ENCODE measurements around the gene AUH.
"Not testable (repeated sequence)": the region's sequence is repeated elsewhere in the genome, so short reads cannot be mapped to it uniquely, and the experiment has no call there.

Gene AUH

GRCh38 chr9:91382298-91382697, 20.6 kb upstream of the AUH start:
- no peak for DNase-seq (ENCODE audit: extremely low spot score)
- POLR2A ChIA-PET: no interaction called here
- TF ChIP-seq ZNF384 (IDR thresholded peaks at IDR 0.05) (no peak), FOXA1 (IDR thresholded peaks at IDR 0.05) (no peak), L3MBTL2 (conservative IDR thresholded peaks at IDR 0.05) (no peak), CTBP1 (IDR thresholded peaks at IDR 0.05; ENCODE audit: borderline replicate concordance) (no peak), LEF1 (IDR thresholded peaks at IDR 0.05; ENCODE audit: borderline replicate concordance) (no peak), FOXK2 (IDR thresholded peaks at IDR 0.05) (no peak), ELF4 (IDR thresholded peaks at IDR 0.05) (no peak), NFRKB (IDR thresholded peaks at IDR 0.05) (no peak), BHLHE40 (IDR thresholded peaks at IDR 0.05; ENCODE audit: borderline replicate concordance) (no peak), SP1 (IDR thresholded peaks at IDR 0.05) (no peak), HDGF (IDR thresholded peaks at IDR 0.05; ENCODE audit: borderline replicate concordance) (no peak), ARNT (IDR thresholded peaks at IDR 0.05) (no peak), FOXM1 (IDR thresholded peaks at IDR 0.05; ENCODE audit: borderline replicate concordance) (no peak), SUZ12 (IDR thresholded peaks at IDR 0.05) (no peak), TARDBP (IDR thresholded peaks at IDR 0.05) (no peak)
- TF ChIP-seq, protein P1, sequence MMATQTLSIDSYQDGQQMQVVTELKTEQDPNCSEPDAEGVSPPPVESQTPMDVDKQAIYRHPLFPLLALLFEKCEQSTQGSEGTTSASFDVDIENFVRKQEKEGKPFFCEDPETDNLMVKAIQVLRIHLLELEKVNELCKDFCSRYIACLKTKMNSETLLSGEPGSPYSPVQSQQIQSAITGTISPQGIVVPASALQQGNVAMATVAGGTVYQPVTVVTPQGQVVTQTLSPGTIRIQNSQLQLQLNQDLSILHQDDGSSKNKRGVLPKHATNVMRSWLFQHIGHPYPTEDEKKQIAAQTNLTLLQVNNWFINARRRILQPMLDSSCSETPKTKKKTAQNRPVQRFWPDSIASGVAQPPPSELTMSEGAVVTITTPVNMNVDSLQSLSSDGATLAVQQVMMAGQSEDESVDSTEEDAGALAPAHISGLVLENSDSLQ (IDR thresholded peaks at IDR 0.05): no peak
- CTCF ChIA-PET: no interaction called here

DNA sequence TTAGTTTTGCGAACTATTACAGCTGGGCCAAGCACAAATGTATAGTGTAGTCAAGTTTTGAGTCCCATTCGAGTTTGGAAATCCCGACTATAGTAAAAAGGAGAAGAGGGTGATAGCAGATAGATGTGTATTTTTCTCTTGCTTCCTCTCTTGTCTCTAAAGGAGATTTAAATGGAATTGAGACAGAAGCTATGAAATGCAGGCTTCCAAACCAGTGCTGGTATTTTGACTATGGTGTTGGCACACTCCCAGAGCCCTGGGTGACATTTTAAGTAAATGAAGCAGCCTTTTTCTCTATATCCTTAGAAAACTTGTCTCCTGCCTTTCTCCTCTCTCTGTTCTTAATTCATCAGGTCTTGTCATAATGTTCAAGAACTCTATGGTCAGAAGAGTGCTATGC, 17.7 kb upstream of the AUH start:
- CTCF ChIA-PET: no interaction called here
- POLR2A ChIA-PET: no interaction called here
- no peak for DNase-seq (ENCODE audit: extremely low spot score)

GRCh38 chr9:91378695-91379127, 17.0 kb upstream of the AUH start:
- CTCF ChIA-PET: no interaction called here
- POLR2A ChIA-PET: no interaction called here
- TF ChIP-seq SP1 (IDR thresholded peaks at IDR 0.05): no peak
- no peak for TF ChIP-seq HDGF (IDR thresholded peaks at IDR 0.05; ENCODE audit: borderline replicate concordance)
- TF ChIP-seq SUZ12 (IDR thresholded peaks at IDR 0.05): no peak
- TF ChIP-seq, protein P1 (IDR thresholded peaks at IDR 0.05): no peak
- TF ChIP-seq CTBP1 (IDR thresholded peaks at IDR 0.05; ENCODE audit: borderline replicate concordance): no peak
- TF ChIP-seq ARNT (IDR thresholded peaks at IDR 0.05): no peak
- TF ChIP-seq ELF4 (IDR thresholded peaks at IDR 0.05): no peak
- TF ChIP-seq FOXK2 (IDR thresholded peaks at IDR 0.05): no peak
- TF ChIP-seq TARDBP (IDR thresholded peaks at IDR 0.05): no peak
- TF ChIP-seq NFRKB (IDR thresholded peaks at IDR 0.05): no peak
- no peak for TF ChIP-seq FOXA1 (IDR thresholded peaks at IDR 0.05)
- no peak for TF ChIP-seq LEF1 (IDR thresholded peaks at IDR 0.05; ENCODE audit: borderline replicate concordance)
- TF ChIP-seq FOXM1 (IDR thresholded peaks at IDR 0.05; ENCODE audit: borderline replicate concordance): no peak
- TF ChIP-seq ZNF384 (IDR thresholded peaks at IDR 0.05): no peak
- no peak for TF ChIP-seq BHLHE40 (IDR thresholded peaks at IDR 0.05; ENCODE audit: borderline replicate concordance)
- no peak for DNase-seq (ENCODE audit: extremely low spot score)

More for the DNA sequence above, 17.7 kb upstream of the AUH start:
- TF ChIP-seq ARNT (IDR thresholded peaks at IDR 0.05) (no peak), NFRKB (IDR thresholded peaks at IDR 0.05) (no peak), LEF1 (IDR thresholded peaks at IDR 0.05; ENCODE audit: borderline replicate concordance) (no peak), TARDBP (IDR thresholded peaks at IDR 0.05) (no peak), SP1 (IDR thresholded peaks at IDR 0.05) (no peak), FOXK2 (IDR thresholded peaks at IDR 0.05) (no peak), L3MBTL2 (conservative IDR thresholded peaks at IDR 0.05) (no peak), HDGF (IDR thresholded peaks at IDR 0.05; ENCODE audit: borderline replicate concordance) (no peak)
- TF ChIP-seq, protein P1 (IDR thresholded peaks at IDR 0.05): no peak

DNA sequence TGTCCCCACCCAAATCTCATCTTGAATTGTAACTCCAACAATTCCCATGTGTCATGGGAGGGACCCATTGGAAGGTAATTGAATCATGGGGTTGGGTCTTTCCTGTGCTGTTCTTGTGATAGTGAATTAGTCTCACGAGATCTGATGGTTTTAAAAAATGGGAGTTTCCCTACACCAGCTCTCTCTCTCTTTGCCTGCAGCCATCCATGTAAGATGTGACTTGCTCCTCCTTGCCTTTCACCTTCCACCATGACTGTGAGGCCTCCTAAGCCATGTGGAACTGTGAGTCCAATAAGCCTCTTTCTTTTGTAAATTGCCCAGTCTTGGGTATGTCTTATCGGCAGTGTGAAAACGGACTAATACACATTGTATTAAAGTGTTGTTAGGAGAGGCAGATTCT, 16.3 kb upstream of the AUH start:
- POLR2A ChIA-PET; DNase-seq (ENCODE audit: extremely low spot score); CTCF ChIA-PET: not testable (repeated sequence)

- CTCF ChIA-PET: no interaction called here
- no peak for DNase-seq (ENCODE audit: extremely low spot score)
- POLR2A ChIA-PET: no interaction called here
- TF ChIP-seq SUZ12 (IDR thresholded peaks at IDR 0.05) (no peak), FOXM1 (IDR thresholded peaks at IDR 0.05; ENCODE audit: borderline replicate concordance) (no peak), ZNF384 (IDR thresholded peaks at IDR 0.05) (no peak), SP1 (IDR thresholded peaks at IDR 0.05) (no peak), HDGF (IDR thresholded peaks at IDR 0.05; ENCODE audit: borderline replicate concordance) (no peak), L3MBTL2 (conservative IDR thresholded peaks at IDR 0.05) (no peak), NFRKB (IDR thresholded peaks at IDR 0.05) (no peak), TARDBP (IDR thresholded peaks at IDR 0.05) (no peak), LEF1 (IDR thresholded peaks at IDR 0.05; ENCODE audit: borderline replicate concordance) (no peak), FOXA1 (IDR thresholded peaks at IDR 0.05) (no peak), FOXK2 (IDR thresholded peaks at IDR 0.05) (no peak), ARNT (IDR thresholded peaks at IDR 0.05) (no peak), BHLHE40 (IDR thresholded peaks at IDR 0.05; ENCODE audit: borderline replicate concordance) (no peak), CTBP1 (IDR thresholded peaks at IDR 0.05; ENCODE audit: borderline replicate concordance) (no peak), ELF4 (IDR thresholded peaks at IDR 0.05) (no peak)
- TF ChIP-seq, protein P1 (IDR thresholded peaks at IDR 0.05): no peak
Measured at GRCh38 chr9:91376239-91376638, 14.5 kb upstream of the AUH start.

GRCh38 chr9:91374939-91375338, 13.2 kb upstream of the AUH start:
- DNase-seq (ENCODE audit: extremely low spot score): no peak
- CTCF ChIA-PET: no interaction called here
- POLR2A ChIA-PET: no interaction called here

More at GRCh38 chr9:91374939-91375338, 13.2 kb upstream of the AUH start:
- TF ChIP-seq BHLHE40 (IDR thresholded peaks at IDR 0.05; ENCODE audit: borderline replicate concordance) (no peak), ARNT (IDR thresholded peaks at IDR 0.05) (no peak), TARDBP (IDR thresholded peaks at IDR 0.05) (no peak), LEF1 (IDR thresholded peaks at IDR 0.05; ENCODE audit: borderline replicate concordance) (no peak), FOXK2 (IDR thresholded peaks at IDR 0.05) (no peak), ELF4 (IDR thresholded peaks at IDR 0.05) (no peak), HDGF (IDR thresholded peaks at IDR 0.05; ENCODE audit: borderline replicate concordance) (no peak), SUZ12 (IDR thresholded peaks at IDR 0.05) (no peak), NFRKB (IDR thresholded peaks at IDR 0.05) (no peak), ZNF384 (IDR thresholded peaks at IDR 0.05) (no peak), L3MBTL2 (conservative IDR thresholded peaks at IDR 0.05) (no peak)

Data from HEK293T (cell line).